RCC 7860 (cell line): ENCODE data around the gene RORC.
A peak's percentile ranks its signal among the peaks of the same experiment; 100 is the strongest.
"Not testable (repeated sequence)": the region's sequence is repeated elsewhere in the genome, so short reads cannot be mapped to it uniquely, and the experiment has no call there.

Experiments
- DNase-seq: peaks from one replicate; pipeline ENCODE4 v3.0.0-alpha.2; 2015; ENCODE audit warnings: low spot score
- FAIRE-seq: peaks from 2 replicates; lab custom pipeline; 2012; peaks lifted over from hg19 to GRCh38; lab: Jason Lieb, UNC

RORC gene

GRCh38 chr1:151809290-151809984 is 22.2 kb downstream of the RORC start:
- FAIRE-seq (no peak), DNase-seq (no peak)

- FAIRE-seq, result no peak
Measured at GRCh38 chr1:151807766-151808165, 23.8 kb downstream of the RORC start.

GRCh38 chr1:151807131-151807530 is 24.5 kb downstream of the RORC start:
- FAIRE-seq (no peak), DNase-seq (no peak)

More at GRCh38 chr1:151807766-151808165, 23.8 kb downstream of the RORC start:
- DNase-seq, result no peak

- DNase-seq, result no peak
- no peak for FAIRE-seq
Measured at GRCh38 chr1:151806170-151806569, 25.4 kb downstream of the RORC start.

GRCh38 chr1:151805066-151805820 is 26.4 kb downstream of the RORC start, which contains the start of gene LINGO4:
Gene LINGO4, minus strand, starts transcription at chr1:151805419. Its CDS starts 2,715 bp downstream, at chr1:151802704.
- FAIRE-seq (no peak), DNase-seq (no peak)

GRCh38 chr1:151803915-151804314 is 27.7 kb downstream of the RORC start:
- DNase-seq, result no peak
- FAIRE-seq, result no peak

- DNase-seq, result no peak
- no peak for FAIRE-seq
Measured at GRCh38 chr1:151803164-151803563, 28.4 kb downstream of the RORC start.

- DNase-seq, result no peak
- no peak for FAIRE-seq
Measured at GRCh38 chr1:151802372-151802771, 29.2 kb downstream of the RORC start.

GRCh38 chr1:151801846-151802245 is 29.8 kb downstream of the RORC start:
- DNase-seq, result no peak
- no peak for FAIRE-seq

- no peak for FAIRE-seq
- DNase-seq, result no peak
Measured at GRCh38 chr1:151801310-151801820, 30.2 kb downstream of the RORC start.

GRCh38 chr1:151800830-151801229 is 30.8 kb downstream of the RORC start:
- no peak for DNase-seq
- FAIRE-seq, result no peak

GRCh38 chr1:151799179-151800022 is 32.2 kb downstream of the RORC start:
- DNase-seq (no peak), FAIRE-seq (no peak)

GRCh38 chr1:151798571-151798970 is 33.0 kb downstream of the RORC start:
- DNase-seq (no peak), FAIRE-seq (no peak)

- no peak for DNase-seq
- FAIRE-seq, result no peak
Measured at GRCh38 chr1:151790940-151791651, 40.5 kb downstream of the RORC start.

GRCh38 chr1:151790071-151790939 is 41.3 kb downstream of the RORC start, which contains the start of gene TDRKH:
Gene TDRKH, minus strand, starts transcription at chr1:151790500. Its CDS starts 7,478 bp downstream, at chr1:151783022.
- FAIRE-seq (peak; percentile 96), DNase-seq (peak; percentile 99)

- FAIRE-seq, result no peak
- no peak for DNase-seq
Measured at GRCh38 chr1:151787689-151788088, 43.9 kb downstream of the RORC start.

- DNase-seq (no peak), FAIRE-seq (no peak)
Measured at GRCh38 chr1:151783796-151784195, 47.8 kb downstream of the RORC start.

- DNase-seq (no peak), FAIRE-seq (no peak)
Measured at GRCh38 chr1:151782741-151783140, 48.9 kb downstream of the RORC start.

GRCh38 chr1:151782026-151782425 is 49.6 kb downstream of the RORC start:
- FAIRE-seq, DNase-seq: not testable (repeated sequence)
